Upper lobe of right lung (tissue), 1 donor: ENCODE measurements around the gene TCAF2. TPM values are rescaled to one million over a fixed set of nuclear protein-coding genes. Genes with fewer than 3 reads are reported as not detected.
"Not testable (repeated sequence)": the region's sequence is repeated elsewhere in the genome, so short reads cannot be mapped to it uniquely, and the experiment has no call there.

Experiments used
- ATAC-seq: fragments of 200-7000 bp; cut with Tn5 transposase; one replicate; pipeline ENCODE4 v1.9.1; 2020; ENCODE audit warnings: mild to moderate bottlenecking, moderate library complexity
- DNase-seq: peaks from one replicate; pipeline ENCODE4 v3.0.0-alpha.2; 2020
- H3K27ac ChIP-seq: fragments of 200-600 bp; one replicate; pipeline ENCODE4 v1.8.0; 2022
- H3K27me3 ChIP-seq: fragments of 200-600 bp; one replicate; pipeline ENCODE4 v1.8.0; 2022; ENCODE audit warnings: mild to moderate bottlenecking
- H3K36me3 ChIP-seq: fragments of 200-600 bp; one replicate; pipeline ENCODE4 v1.8.0; 2022
- H3K4me1 ChIP-seq: fragments of 200-600 bp; one replicate; pipeline ENCODE4 v1.8.0; 2022
- H3K4me3 ChIP-seq: fragments of 200-600 bp; one replicate; pipeline ENCODE4 v1.8.0; 2022; ENCODE audit warnings: mild to moderate bottlenecking
- H3K9me3 ChIP-seq: fragments of 200-600 bp; one replicate; pipeline ENCODE4 v1.8.0; 2022
- intact Hi-C: fragments of 100-400 bp; cut with DNase I; formaldehyde crosslinking; loops from one replicate; pipeline ENCODE4 v1.11.0; 2022
- total RNA-seq: library from RNA; stranded (reverse); fragmentation: NEBNext Ultra II Directional; extraction: Animal tissue kit (Norgen Biotek cat#: 25700); gene quantifications from one replicate; pipeline ENCODE4 v1.2.1, GENCODE V29; 2021
- donor health status: DM: no; HTN: yes; CAD: no; lungs with severe emphysema.

The TCAF2 gene
- total RNA-seq, 1 donor from 2014 or later: 4.4 TPM

DNA sequence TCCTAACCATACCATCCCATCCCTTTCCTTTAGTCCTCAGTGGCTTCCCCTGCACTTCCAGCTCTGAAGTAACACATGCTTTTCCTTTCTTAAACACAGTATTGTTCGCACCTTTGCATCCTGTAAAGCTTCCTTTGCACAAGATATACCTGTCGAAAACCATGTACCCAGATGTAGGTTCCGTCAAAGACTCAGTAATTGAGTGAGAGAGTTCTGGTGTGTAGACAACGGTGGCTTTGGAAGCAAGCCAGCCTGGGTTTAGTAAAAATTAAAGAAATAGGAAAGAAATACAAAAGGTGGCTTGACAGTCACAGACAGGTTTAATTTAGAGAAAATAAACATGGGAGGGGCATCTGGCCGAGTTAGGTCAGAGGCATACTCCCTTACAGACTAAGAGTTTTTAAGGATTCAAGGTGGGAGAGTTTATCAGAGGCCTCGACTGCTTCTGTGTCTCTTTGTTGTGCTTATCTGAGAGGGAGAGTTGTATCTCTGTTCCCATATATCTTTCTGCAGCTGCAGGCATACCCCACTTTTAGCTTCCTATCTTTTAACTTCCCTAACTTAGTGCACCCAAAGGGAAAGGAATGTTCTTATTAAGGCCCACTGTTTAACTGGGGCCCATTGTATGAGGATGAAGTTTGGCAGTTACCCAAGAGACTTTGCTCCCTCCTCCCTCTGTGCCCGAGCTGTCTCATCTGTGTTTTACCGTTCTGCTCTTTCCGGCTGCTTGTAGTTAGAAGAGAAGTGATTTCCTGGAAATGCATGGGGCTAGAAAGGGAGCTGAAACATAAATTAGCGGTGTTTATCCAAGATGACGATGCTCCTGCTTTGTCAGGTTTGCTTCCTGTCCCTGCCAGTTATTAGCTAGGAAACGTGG lies 14.8 kb downstream of the TCAF2 start:
- H3K27ac ChIP-seq, DNase-seq, ATAC-seq, H3K4me1 ChIP-seq, H3K9me3 ChIP-seq, H3K36me3 ChIP-seq, H3K27me3 ChIP-seq, H3K4me3 ChIP-seq, intact Hi-C loops: not testable (repeated sequence)

DNA sequence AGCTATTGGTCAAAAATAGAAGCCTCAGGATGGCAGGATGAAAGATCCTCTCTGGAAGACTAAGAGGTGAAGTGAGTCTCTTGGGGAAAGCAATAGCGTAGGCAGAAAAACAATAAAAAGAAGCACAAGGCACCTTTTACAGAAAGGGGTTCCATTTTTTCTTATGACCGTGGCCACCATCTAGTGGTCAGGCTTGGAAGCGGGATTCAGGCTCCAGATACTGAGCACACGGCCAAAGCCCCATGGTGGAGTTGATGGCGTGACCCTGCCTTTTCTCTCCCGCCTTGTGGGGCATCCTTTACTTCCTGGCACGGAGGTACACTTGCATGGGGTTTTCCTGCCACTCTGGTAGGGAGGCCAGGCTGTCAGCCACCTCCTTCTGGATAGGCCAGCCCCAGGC lies 18.6 kb downstream of the TCAF2 start:
- ATAC-seq: peak; percentile 76
- H3K36me3 ChIP-seq, H3K4me3 ChIP-seq, intact Hi-C loops, H3K27me3 ChIP-seq, H3K4me1 ChIP-seq, H3K27ac ChIP-seq, H3K9me3 ChIP-seq, DNase-seq: not testable (repeated sequence)

DNA sequence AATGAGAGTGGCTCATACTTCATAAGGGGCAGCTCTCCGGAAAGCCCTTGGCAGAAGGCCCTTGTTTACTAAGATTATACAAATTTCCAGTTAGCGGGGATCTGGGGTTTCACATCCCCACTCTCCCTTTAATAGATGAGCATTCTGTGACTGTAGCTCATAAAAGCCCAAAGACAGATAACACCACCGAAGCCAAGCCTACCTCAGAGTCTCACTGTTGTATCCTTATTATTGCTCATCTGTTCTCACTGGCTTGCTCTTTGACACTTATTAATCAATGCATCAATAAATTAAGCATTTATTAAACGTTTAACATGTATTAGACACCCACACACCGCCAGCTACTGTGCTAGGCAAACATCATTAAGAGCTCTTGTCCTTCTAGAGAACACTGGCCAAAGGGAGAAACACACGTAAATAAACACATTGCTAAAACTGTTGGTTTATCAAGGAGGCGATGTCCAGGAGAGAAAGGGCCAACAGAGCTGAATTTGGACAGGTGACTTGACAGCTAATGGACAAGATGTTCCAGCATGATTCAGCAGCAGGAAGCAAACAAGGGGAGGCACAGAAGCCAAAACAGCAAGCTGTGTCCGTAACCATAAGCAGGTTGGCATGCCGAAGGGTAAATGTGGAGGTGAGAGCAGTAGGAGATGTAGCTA lies 19.9 kb downstream of the TCAF2 start:
- H3K27me3 ChIP-seq, ATAC-seq, H3K4me3 ChIP-seq, H3K27ac ChIP-seq, H3K36me3 ChIP-seq, H3K4me1 ChIP-seq, H3K9me3 ChIP-seq, DNase-seq, intact Hi-C loops: not testable (repeated sequence)

DNA sequence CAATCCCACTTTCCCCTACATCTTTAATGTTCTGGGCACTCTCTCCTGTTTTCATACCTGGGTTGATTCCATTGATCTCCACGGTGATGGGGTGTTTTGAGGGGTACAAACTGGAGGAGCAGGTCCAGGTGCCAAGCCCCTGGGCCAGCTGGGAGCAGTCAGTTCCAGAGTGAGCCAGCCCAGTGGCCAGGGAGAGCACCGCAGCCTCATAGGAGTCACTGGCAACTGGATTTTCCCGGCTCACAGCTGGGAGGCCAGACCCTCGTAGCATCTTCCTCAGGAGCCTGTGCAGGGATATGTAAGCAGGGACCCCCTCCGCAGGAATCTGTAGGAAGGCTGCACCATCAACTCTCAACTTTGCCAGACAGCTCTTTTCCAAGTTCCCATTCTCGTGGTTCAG lies 25.8 kb downstream of the TCAF2 start:
- DNase-seq, intact Hi-C loops: not testable (repeated sequence)

DNA sequence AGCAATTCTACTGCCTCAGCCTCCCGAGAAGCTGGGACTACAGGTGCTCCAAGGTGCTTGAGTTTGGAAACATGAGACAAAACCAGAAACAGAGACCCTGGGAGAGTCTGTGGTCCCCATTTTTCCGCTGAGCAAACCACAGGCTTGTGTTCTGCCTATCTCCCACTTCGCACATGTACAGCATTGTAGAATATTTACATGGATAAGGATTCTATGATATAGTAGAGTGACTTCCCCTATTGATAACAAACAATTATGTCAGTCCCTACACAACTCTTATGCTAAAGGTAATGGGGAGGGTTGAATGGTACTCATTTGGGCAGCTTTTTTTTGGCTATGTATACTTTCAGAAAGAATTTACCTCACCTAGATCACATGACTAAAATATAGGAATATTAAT lies 29.1 kb downstream of the TCAF2 start:
- H3K36me3 ChIP-seq, H3K9me3 ChIP-seq, H3K27ac ChIP-seq, H3K27me3 ChIP-seq, ATAC-seq, intact Hi-C loops, H3K4me3 ChIP-seq, H3K4me1 ChIP-seq, DNase-seq: not testable (repeated sequence)

More for the DNA sequence above, 25.8 kb downstream of the TCAF2 start:
- not testable (repeated sequence) for H3K27me3 ChIP-seq, ATAC-seq, H3K36me3 ChIP-seq, H3K4me1 ChIP-seq, H3K4me3 ChIP-seq, H3K27ac ChIP-seq, H3K9me3 ChIP-seq

DNA sequence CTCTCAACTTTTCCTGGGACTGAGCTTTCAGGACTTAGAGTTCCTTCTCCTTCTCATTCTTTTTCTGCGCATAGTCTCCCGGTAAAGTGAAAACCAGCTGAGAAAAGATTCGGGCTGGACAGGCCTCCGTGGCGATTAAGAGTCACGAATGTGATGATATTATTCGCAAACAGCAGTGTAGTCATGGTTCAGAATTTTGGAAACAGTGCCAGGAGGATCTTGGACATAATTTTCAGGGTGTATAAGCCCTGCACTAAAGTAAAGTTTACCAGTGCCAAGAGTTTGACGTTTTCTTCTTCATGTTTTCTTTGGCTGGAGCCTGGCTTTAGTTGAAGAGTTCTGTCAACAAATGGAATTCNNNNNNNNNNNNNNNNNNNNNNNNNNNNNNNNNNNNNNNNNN lies 29.7 kb downstream of the TCAF2 start:
- not testable (repeated sequence) for ATAC-seq

More for the DNA sequence above, 29.7 kb downstream of the TCAF2 start:
- H3K27me3 ChIP-seq, H3K4me3 ChIP-seq, DNase-seq, H3K4me1 ChIP-seq, H3K27ac ChIP-seq, H3K36me3 ChIP-seq, H3K9me3 ChIP-seq, intact Hi-C loops: not testable (repeated sequence)

Other genes with a start within 250 kb of the TCAF2 start
- 263 TPM for gene ZYX, start 239.6 kb upstream of the TCAF2 start, total RNA-seq
- gene EPHA1, start 212.1 kb upstream of the TCAF2 start, total RNA-seq: 13.9 TPM
- gene TAS2R60, start 177.5 kb upstream of the TCAF2 start, total RNA-seq: not detected
- not detected for gene TAS2R41, start 143.1 kb upstream of the TCAF2 start, total RNA-seq
- 0.93 TPM for gene CTAGE15, start 49.2 kb upstream of the TCAF2 start, total RNA-seq
- 0.52 TPM for gene CTAGE6, start 136.7 kb downstream of the TCAF2 start, total RNA-seq